ENCODE data around the gene GRM4. TPM values are rescaled to one million over a fixed set of nuclear protein-coding genes. Genes with fewer than 3 reads are reported as not detected.

GRM4 gene
- total RNA-seq, 2 donors from 2014 or later: 4.4 TPM; not detected in 1

- DNase-seq (ENCODE audit: low spot score): no peak
- no peak overlapping the region for H3K27ac ChIP-seq
- WGBS: 49% methylated on average over 9 of the region's 9 CpGs
- H3K27me3 ChIP-seq (replicated peaks; ENCODE audit: insufficient read depth): no peaks in the 10 kb centered on the region
- no peak overlapping the region for H3K4me3 ChIP-seq
- H3K4me1 ChIP-seq (replicated peaks): peaks cover 7% of the 10 kb centered on the region
- intact Hi-C loops (cut with DNase I): no loop called here
- TF ChIP-seq POLR2AphosphoS5 (IDR thresholded peaks at IDR 0.05) (no peak), CTCF (IDR thresholded peaks at IDR 0.05) (no peak), POLR2A (IDR thresholded peaks at IDR 0.05) (no peak)
- H3K9me3 ChIP-seq: no peaks in the 10 kb centered on the region
- no peaks in the 10 kb centered on the region for H3K36me3 ChIP-seq
Measured at GRCh38 chr6:33995309-33996119, 150.4 kb downstream of the GRM4 start.

- Histone ChIP-seq H3K27ac (no peak overlapping the region), H3K4me1 (replicated peaks) (peaks cover 14% of the 10 kb centered on the region), H3K4me3 (no peak overlapping the region), H3K27me3 (replicated peaks; ENCODE audit: insufficient read depth) (no peaks in the 10 kb centered on the region), H3K36me3 (no peaks in the 10 kb centered on the region), H3K9me3 (no peaks in the 10 kb centered on the region)
- WGBS: 76% methylated on average over 12 of the region's 12 CpGs
- no peak for DNase-seq (ENCODE audit: low spot score)
- TF ChIP-seq POLR2AphosphoS5 (IDR thresholded peaks at IDR 0.05): no peak
- TF ChIP-seq POLR2A (IDR thresholded peaks at IDR 0.05): no peak
- TF ChIP-seq CTCF (IDR thresholded peaks at IDR 0.05): no peak
- intact Hi-C loops (cut with DNase I): no loop called here
Measured at GRCh38 chr6:33994472-33995308, 151.2 kb downstream of the GRM4 start.

- intact Hi-C loops (cut with DNase I): no loop called here
- no peaks in the 10 kb centered on the region for H3K27me3 ChIP-seq (replicated peaks; ENCODE audit: insufficient read depth)
- TF ChIP-seq POLR2AphosphoS5 (IDR thresholded peaks at IDR 0.05) (no peak), CTCF (IDR thresholded peaks at IDR 0.05) (no peak), POLR2A (IDR thresholded peaks at IDR 0.05) (no peak)
- H3K9me3 ChIP-seq: no peaks in the 10 kb centered on the region
- peaks cover 14% of the 10 kb centered on the region for H3K4me1 ChIP-seq (replicated peaks)
- H3K36me3 ChIP-seq: no peaks in the 10 kb centered on the region
- 80% methylated on average over 21 of the region's 21 CpGs for WGBS
- DNase-seq (ENCODE audit: low spot score): no peak
- no peak overlapping the region for H3K27ac ChIP-seq
- no peak overlapping the region for H3K4me3 ChIP-seq
Measured at GRCh38 chr6:33993653-33994471, 152.0 kb downstream of the GRM4 start.

- no peaks in the 10 kb centered on the region for H3K27me3 ChIP-seq (replicated peaks; ENCODE audit: insufficient read depth)
- DNase-seq (ENCODE audit: low spot score): no peak
Measured at GRCh38 chr6:33993091-33993490, 152.8 kb downstream of the GRM4 start.

More at GRCh38 chr6:33993091-33993490, 152.8 kb downstream of the GRM4 start:
- Histone ChIP-seq H3K9me3 (no peaks in the 10 kb centered on the region), H3K36me3 (no peaks in the 10 kb centered on the region), H3K27ac (no peak overlapping the region), H3K4me3 (no peak overlapping the region), H3K4me1 (replicated peaks) (peaks cover 14% of the 10 kb centered on the region)
- TF ChIP-seq CTCF (IDR thresholded peaks at IDR 0.05): no peak
- no peak for TF ChIP-seq POLR2A (IDR thresholded peaks at IDR 0.05)
- TF ChIP-seq POLR2AphosphoS5 (IDR thresholded peaks at IDR 0.05): no peak
- intact Hi-C loops (cut with DNase I): no loop called here
- 76% methylated on average over 11 of the region's 11 CpGs for WGBS
